ENCODE measurements around the gene SLC2A13. TPM values are rescaled to one million over a fixed set of nuclear protein-coding genes. Genes with fewer than 3 reads are reported as not detected.
A peak's percentile ranks its signal among the peaks of the same experiment; 100 is the strongest.
"Not testable (repeated sequence)": the region's sequence is repeated elsewhere in the genome, so short reads cannot be mapped to it uniquely, and the experiment has no call there.

The SLC2A13 gene
- total RNA-seq, 1 donor from 2014 or later, result 17.4 TPM

DNA sequence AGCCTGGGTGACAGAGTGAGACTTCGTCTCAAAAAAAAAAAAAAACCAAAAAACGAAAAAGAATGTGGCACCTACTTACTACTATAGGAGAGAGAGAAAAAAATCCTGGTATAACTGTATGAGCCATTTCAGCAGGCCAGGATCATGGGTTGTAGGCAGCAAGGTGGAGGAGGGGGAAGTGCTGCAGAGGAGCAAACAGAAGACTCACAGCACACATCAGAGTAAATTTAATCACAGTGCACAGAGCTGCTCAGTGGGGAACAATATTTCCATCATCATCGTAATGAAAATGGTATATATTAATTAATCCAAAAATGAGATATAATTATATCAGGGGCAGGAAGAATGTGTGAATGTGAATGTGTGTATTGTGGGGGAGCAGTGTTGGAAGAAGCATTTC, 175.8 kb downstream of the SLC2A13 start:
- no peak overlapping the region for H3K27ac ChIP-seq
- H3K9me3 ChIP-seq, result no peaks in the 10 kb centered on the region
- intact Hi-C loops (cut with DNase I), result no loop called here
- no peaks in the 10 kb centered on the region for H3K36me3 ChIP-seq
- H3K27me3 ChIP-seq, result no peaks in the 10 kb centered on the region
- no peaks in the 10 kb centered on the region for H3K4me1 ChIP-seq
- no peak overlapping the region for H3K4me3 ChIP-seq
- no peak for TF ChIP-seq POLR2AphosphoS5 (IDR thresholded peaks at IDR 0.05; ENCODE audit: insufficient read depth in 1 of 2, low read depth in 1 of 2)
- TF ChIP-seq, protein P1, sequence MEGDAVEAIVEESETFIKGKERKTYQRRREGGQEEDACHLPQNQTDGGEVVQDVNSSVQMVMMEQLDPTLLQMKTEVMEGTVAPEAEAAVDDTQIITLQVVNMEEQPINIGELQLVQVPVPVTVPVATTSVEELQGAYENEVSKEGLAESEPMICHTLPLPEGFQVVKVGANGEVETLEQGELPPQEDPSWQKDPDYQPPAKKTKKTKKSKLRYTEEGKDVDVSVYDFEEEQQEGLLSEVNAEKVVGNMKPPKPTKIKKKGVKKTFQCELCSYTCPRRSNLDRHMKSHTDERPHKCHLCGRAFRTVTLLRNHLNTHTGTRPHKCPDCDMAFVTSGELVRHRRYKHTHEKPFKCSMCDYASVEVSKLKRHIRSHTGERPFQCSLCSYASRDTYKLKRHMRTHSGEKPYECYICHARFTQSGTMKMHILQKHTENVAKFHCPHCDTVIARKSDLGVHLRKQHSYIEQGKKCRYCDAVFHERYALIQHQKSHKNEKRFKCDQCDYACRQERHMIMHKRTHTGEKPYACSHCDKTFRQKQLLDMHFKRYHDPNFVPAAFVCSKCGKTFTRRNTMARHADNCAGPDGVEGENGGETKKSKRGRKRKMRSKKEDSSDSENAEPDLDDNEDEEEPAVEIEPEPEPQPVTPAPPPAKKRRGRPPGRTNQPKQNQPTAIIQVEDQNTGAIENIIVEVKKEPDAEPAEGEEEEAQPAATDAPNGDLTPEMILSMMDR (IDR thresholded peaks at IDR 0.05), result no peak
- no peak for TF ChIP-seq POLR2A (IDR thresholded peaks at IDR 0.05)
- no peak for DNase-seq (ENCODE audit: extremely low spot score in 2 of 2)

DNA sequence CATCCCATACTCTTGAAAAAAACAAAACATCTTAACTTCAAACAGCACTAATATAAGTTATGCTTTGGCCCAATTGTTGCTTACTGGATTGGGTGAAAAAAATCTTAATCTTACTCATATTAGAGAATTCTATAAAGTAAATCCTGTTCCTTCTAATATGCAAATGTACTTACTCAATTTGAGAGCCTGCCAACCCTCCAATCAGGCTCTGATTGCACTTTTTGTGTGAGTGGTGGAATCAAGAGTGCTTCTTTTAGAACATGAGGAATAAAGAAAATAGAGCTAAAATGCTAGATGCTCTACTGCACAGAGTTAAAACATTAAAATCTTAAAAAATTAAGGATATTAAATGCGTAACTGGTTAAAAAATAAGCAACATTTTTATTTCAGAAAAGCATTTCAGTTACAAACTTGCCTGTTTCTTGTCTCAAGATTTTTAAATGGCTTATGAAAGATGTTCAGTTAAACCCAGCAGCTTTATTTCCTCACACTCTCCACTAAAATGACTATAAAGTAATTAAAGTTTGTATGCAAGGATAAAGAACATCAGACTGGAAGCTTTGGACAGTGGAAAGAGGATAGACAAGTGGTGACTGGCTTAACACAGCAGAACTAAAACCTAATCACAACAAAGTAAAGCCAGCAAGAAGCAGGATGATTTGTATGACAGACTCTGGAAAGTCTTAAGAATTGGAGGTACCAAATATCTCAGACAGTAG, 177.5 kb downstream of the SLC2A13 start:
- H3K27ac ChIP-seq, result no peak overlapping the region
- intact Hi-C loops (cut with DNase I), result no loop called here
- TF ChIP-seq, protein P1 (IDR thresholded peaks at IDR 0.05), result no peak
- TF ChIP-seq POLR2A (IDR thresholded peaks at IDR 0.05), result no peak
- TF ChIP-seq POLR2AphosphoS5 (IDR thresholded peaks at IDR 0.05; ENCODE audit: insufficient read depth in 1 of 2, low read depth in 1 of 2), result no peak

DNA sequence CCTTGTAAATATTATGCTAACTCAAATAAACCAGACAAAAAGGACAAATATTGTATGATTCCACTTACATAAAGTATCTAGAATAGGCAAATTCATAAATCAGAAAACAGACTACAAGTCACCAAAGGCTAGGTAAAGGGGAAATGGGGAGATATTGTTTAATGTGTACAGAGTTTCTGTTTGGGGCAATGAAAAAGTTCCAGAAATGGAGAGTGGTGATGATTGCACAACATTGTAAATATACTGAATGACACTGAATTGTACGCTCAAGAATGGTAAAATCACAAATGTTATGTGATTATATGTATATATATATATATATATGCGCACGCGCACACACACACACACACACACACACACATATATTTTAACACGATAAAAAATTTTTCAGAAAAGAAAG, 182.5 kb downstream of the SLC2A13 start:
- no peak overlapping the region for H3K4me3 ChIP-seq
- no peaks in the 10 kb centered on the region for H3K9me3 ChIP-seq
- H3K27ac ChIP-seq, result no peak overlapping the region
- no peaks in the 10 kb centered on the region for H3K36me3 ChIP-seq
- no peak for TF ChIP-seq POLR2A (IDR thresholded peaks at IDR 0.05)
- TF ChIP-seq, protein P1 (IDR thresholded peaks at IDR 0.05), result no peak
- TF ChIP-seq POLR2AphosphoS5 (IDR thresholded peaks at IDR 0.05; ENCODE audit: insufficient read depth in 1 of 2, low read depth in 1 of 2), result no peak
- DNase-seq (ENCODE audit: extremely low spot score in 2 of 2), result no peak
- no peaks in the 10 kb centered on the region for H3K4me1 ChIP-seq
- intact Hi-C loops (cut with DNase I), result no loop called here
- no peaks in the 10 kb centered on the region for H3K27me3 ChIP-seq

More for the DNA sequence above, 177.5 kb downstream of the SLC2A13 start:
- no peak for DNase-seq (ENCODE audit: extremely low spot score in 2 of 2)
- Histone ChIP-seq H3K4me1 (no peaks in the 10 kb centered on the region), H3K4me3 (no peak overlapping the region), H3K27me3 (no peaks in the 10 kb centered on the region), H3K9me3 (no peaks in the 10 kb centered on the region), H3K36me3 (no peaks in the 10 kb centered on the region)

DNA sequence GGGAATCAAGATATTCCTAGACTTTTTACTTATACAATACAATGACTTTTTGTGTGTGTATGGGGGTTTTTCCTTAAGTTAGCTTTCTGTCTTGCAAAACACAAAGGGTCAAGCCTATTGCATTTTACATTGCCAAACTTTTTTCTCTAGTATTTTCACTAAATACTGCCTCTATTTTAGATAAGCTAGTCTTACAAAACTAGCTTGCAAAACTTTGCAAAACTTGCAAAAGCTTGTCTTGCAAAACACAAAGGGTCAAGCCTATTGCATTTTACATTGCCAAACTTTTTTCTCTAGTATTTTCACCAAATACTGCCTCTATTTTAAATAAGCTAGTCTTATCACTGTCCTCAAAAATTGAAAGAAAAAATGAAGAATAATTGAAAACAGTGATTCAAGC, 183.3 kb downstream of the SLC2A13 start:
- H3K36me3 ChIP-seq; H3K27ac ChIP-seq; H3K4me3 ChIP-seq; H3K4me1 ChIP-seq; H3K9me3 ChIP-seq; H3K27me3 ChIP-seq; DNase-seq (ENCODE audit: extremely low spot score in 2 of 2); intact Hi-C loops (cut with DNase I): not testable (repeated sequence)

DNA sequence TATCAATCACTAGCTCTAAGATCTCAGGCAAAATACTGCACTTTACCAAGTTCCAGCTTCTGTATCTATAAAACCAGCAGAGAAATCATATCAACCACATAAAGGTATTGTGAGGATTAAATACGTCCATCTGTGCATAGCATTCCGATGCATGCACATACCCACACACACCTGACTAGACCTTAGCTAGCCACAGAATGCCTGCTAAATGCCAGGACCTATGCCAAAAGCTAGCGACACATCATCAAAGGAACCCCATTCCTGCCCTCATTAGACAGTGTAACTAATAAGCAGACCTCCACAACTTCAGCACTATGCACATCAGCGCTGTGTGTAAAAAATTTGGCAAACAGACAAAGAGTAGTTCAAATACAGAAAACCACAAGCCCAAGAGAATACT, 185.2 kb downstream of the SLC2A13 start:
- Histone ChIP-seq H3K36me3 (no peaks in the 10 kb centered on the region), H3K27me3 (no peaks in the 10 kb centered on the region), H3K9me3 (no peaks in the 10 kb centered on the region), H3K4me3 (no peak overlapping the region), H3K4me1 (no peaks in the 10 kb centered on the region), H3K27ac (no peak overlapping the region)
- no peak for DNase-seq (ENCODE audit: extremely low spot score in 2 of 2)
- peak in 1 of 2 donors; percentile 18 for TF ChIP-seq POLR2A (IDR thresholded peaks at IDR 0.05)
- TF ChIP-seq, protein P1 (IDR thresholded peaks at IDR 0.05), result no peak
- intact Hi-C loops (cut with DNase I), result no loop called here

Measured in vagina (tissue), 2 donors.